Karpas-422 (cell line): ENCODE measurements around the gene EEFSEC. TPM values are rescaled to one million over a fixed set of nuclear protein-coding genes. Genes with fewer than 3 reads are reported as not detected.

ENCODE experiments used
- DNase-seq: peaks from one replicate; pipeline ENCODE4 v3.0.0-alpha.2; 2015
- H2AFZ ChIP-seq: fragments of 200-600 bp; sonication (generic); 2 replicates; pipeline ENCODE4 v1.6.1; 2014; ENCODE audit warnings: antibody characterized with exemption, low read length, mixed read lengths
- H3K27ac ChIP-seq: fragments of 200-600 bp; sonication (generic); 2 replicates; pipeline ENCODE4 v1.5.1; 2014; ENCODE audit warnings: mild to moderate bottlenecking, low read length, moderate library complexity
- H3K27me3 ChIP-seq: fragments of 200-600 bp; sonication (generic); 2 replicates; pipeline ENCODE4 v1.6.1; 2014; ENCODE audit warnings: low read length, mixed read lengths
- H3K36me3 ChIP-seq: fragments of 200-600 bp; sonication (generic); 2 replicates; pipeline ENCODE4 v1.6.1; 2014; ENCODE audit warnings: low read length, mixed read lengths; ENCODE audit not compliant: insufficient read depth
- H3K4me1 ChIP-seq: fragments of 200-600 bp; sonication (generic); 2 replicates; pipeline ENCODE4 v1.6.1; 2014; ENCODE audit warnings: mild to moderate bottlenecking, low read length, mixed read lengths
- H3K4me2 ChIP-seq: fragments of 200-600 bp; sonication (generic); 2 replicates; pipeline ENCODE4 v1.6.1; 2014; ENCODE audit warnings: low read length, low read depth, mild to moderate bottlenecking; ENCODE audit not compliant: poor library complexity, severe bottlenecking
- H3K4me3 ChIP-seq: fragments of 200-600 bp; sonication (generic); 2 replicates; pipeline ENCODE4 v1.5.1; 2014; ENCODE audit warnings: mild to moderate bottlenecking, antibody characterized with exemption, low read length, mixed read lengths
- H3K79me2 ChIP-seq: fragments of 200-600 bp; sonication (generic); 2 replicates; pipeline ENCODE4 v1.6.1; 2014; ENCODE audit warnings: mild to moderate bottlenecking, low read length, mixed read lengths
- H3K9ac ChIP-seq: fragments of 200-600 bp; sonication (generic); 2 replicates; pipeline ENCODE4 v1.6.0; 2014; ENCODE audit warnings: low read length
- H3K9me2 ChIP-seq: fragments of 200-600 bp; sonication (generic), shearing (Covaris generic); replicated peaks from 2 replicates; pipeline ENCODE4 v1.6.0; 2014; ENCODE audit warnings: mild to moderate bottlenecking, low read length, moderate library complexity; ENCODE audit not compliant: insufficient read depth
- H3K9me3 ChIP-seq: fragments of 300-700, 200-600 bp; sonication (generic); 2 replicates; pipeline ENCODE4 v1.6.1; 2014; ENCODE audit warnings: low read length, mixed read lengths
- H4K20me1 ChIP-seq: fragments of 200-600 bp; sonication (generic); 2 replicates; pipeline ENCODE4 v1.6.1; 2014; ENCODE audit warnings: mild to moderate bottlenecking, antibody characterized with exemption, low read length, low read depth; ENCODE audit not compliant: insufficient read depth
- total RNA-seq: library from RNA; depleted of rRNA; stranded (reverse); fragments of >200 nt; shearing (Covaris generic); gene quantifications from 2 replicates; pipeline ENCODE4 v1.2.3, GENCODE V29; 2014; ENCODE audit warnings: low replicate concordance

EEFSEC gene
- total RNA-seq, 1 experiment from 2014 or later: 10.1 TPM

- no peak overlapping the region for H3K4me3 ChIP-seq
- H3K9me3 ChIP-seq: no peaks in the 10 kb centered on the region
- H2AFZ ChIP-seq: no peak overlapping the region
- peaks cover 10% of the 10 kb centered on the region for H3K4me1 ChIP-seq
- no peak overlapping the region for H3K9ac ChIP-seq
- peaks cover 31% of the 10 kb centered on the region; the same call in 1 of the 2 replicates for H3K79me2 ChIP-seq
- no peaks in the 10 kb centered on the region for H3K9me2 ChIP-seq
- no peak for DNase-seq
- H4K20me1 ChIP-seq: no peaks in the 10 kb centered on the region
- peaks cover 4% of the 10 kb centered on the region; the same call in 1 of the 2 replicates for H3K36me3 ChIP-seq
- no peak overlapping the region for H3K4me2 ChIP-seq
- no peak overlapping the region for H3K27ac ChIP-seq
- no peaks in the 10 kb centered on the region for H3K27me3 ChIP-seq
Observed at GRCh38 chr3:128252083-128252482, 98.8 kb downstream of the EEFSEC start.

DNA sequence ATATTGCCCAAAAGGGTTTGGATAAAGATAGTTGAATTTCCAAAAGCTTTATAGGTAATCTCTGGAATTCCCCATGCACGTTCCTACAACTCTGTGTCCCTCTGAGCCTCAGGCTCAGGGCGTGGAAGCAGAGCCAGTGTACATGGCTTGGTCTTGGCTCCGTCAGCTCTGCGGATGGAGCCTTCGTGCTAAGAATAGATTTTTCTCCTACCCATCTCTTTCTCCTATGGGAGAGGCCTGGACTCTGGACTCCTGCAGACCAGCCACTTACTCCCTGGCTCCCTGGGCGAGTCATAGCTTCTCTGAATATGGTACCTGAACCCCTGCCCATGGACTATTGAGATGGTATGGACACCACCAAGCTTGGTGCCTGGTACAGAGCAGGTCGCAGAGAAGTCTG is 99.9 kb downstream of the EEFSEC start:
- H4K20me1 ChIP-seq: no peaks in the 10 kb centered on the region
- H3K4me2 ChIP-seq: no peak overlapping the region
- no peak overlapping the region for H3K9ac ChIP-seq
- no peaks in the 10 kb centered on the region for H3K27me3 ChIP-seq
- peaks cover 4% of the 10 kb centered on the region; the same call in 1 of the 2 replicates for H3K36me3 ChIP-seq
- peaks cover 10% of the 10 kb centered on the region for H3K4me1 ChIP-seq
- no peak overlapping the region for H2AFZ ChIP-seq
- no peak overlapping the region for H3K27ac ChIP-seq
- no peak overlapping the region for H3K4me3 ChIP-seq
- H3K9me3 ChIP-seq: 0 out of 2 replicates have a peak, but pooled peaks cover under 1% of the 10 kb centered on the region
- H3K79me2 ChIP-seq: peaks cover 31% of the 10 kb centered on the region; the same call in 1 of the 2 replicates
- H3K9me2 ChIP-seq: no peaks in the 10 kb centered on the region
- no peak for DNase-seq

DNA sequence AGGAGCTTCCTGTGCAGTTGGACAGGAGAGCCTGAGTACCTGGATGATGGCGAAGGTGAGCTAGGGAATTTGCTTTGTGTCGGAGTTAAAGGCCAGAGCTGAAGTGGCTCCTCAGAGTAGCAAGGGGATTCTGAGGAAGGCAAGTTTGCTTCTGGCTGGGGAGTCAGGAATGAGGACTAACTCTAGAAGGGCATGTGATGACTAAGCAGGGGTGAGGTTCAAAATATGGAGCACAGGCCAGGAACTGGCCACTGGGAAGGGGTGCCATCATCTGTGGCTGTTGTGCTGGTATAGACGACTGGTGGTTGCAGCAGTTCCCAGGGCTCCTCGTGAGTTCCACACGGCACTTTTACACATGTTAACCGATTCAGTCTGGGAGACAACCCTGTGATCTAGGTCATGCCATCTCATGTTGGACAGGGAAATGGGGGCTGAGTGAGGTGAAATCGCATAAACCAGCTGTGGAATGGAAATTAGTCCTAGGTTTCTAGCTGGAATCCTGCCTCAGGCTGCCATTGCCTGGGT is 100.8 kb downstream of the EEFSEC start:
- Histone ChIP-seq H3K79me2 (peaks cover 31% of the 10 kb centered on the region; the same call in 1 of the 2 replicates), H3K9ac (no peak overlapping the region), H3K4me3 (no peak overlapping the region), H3K27ac (no peak overlapping the region), H4K20me1 (no peaks in the 10 kb centered on the region), H3K9me2 (no peaks in the 10 kb centered on the region), H2AFZ (no peak overlapping the region), H3K36me3 (no peaks in the 10 kb centered on the region), H3K9me3 (0 out of 2 replicates have a peak, but pooled peaks cover 2% of the 10 kb centered on the region), H3K27me3 (no peaks in the 10 kb centered on the region), H3K4me2 (no peak overlapping the region), H3K4me1 (peaks cover 10% of the 10 kb centered on the region)
- DNase-seq: no peak

DNA sequence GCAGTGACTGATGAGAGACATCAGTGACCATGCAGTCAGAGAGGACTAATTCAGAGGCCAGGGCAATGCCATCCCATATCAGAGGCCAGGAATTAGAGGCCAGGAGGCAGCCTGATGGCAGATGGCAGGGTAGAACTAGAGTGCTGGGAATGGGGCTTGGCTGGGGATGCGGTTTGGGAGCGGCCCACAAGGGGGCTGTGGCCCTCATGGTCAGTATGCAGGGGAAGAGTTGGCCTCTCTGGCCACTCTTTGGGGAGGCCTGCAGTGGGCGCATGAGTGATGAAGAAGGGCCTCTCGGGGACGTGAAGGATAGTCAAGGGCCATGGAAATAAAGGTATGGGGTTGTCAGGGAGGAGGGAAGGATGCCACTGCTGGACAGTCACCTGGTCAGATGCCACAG is 101.7 kb downstream of the EEFSEC start:
- Histone ChIP-seq H3K36me3 (no peaks in the 10 kb centered on the region), H3K4me2 (no peak overlapping the region), H3K9me3 (0 out of 2 replicates have a peak, but pooled peaks cover 5% of the 10 kb centered on the region), H3K9ac (no peak overlapping the region), H4K20me1 (no peaks in the 10 kb centered on the region), H3K4me3 (no peak overlapping the region), H3K79me2 (peaks cover 34% of the 10 kb centered on the region; the same call in 1 of the 2 replicates), H3K27ac (no peak overlapping the region), H3K27me3 (no peaks in the 10 kb centered on the region), H2AFZ (no peak overlapping the region), H3K4me1 (peaks cover 10% of the 10 kb centered on the region), H3K9me2 (no peaks in the 10 kb centered on the region)
- no peak for DNase-seq

DNA sequence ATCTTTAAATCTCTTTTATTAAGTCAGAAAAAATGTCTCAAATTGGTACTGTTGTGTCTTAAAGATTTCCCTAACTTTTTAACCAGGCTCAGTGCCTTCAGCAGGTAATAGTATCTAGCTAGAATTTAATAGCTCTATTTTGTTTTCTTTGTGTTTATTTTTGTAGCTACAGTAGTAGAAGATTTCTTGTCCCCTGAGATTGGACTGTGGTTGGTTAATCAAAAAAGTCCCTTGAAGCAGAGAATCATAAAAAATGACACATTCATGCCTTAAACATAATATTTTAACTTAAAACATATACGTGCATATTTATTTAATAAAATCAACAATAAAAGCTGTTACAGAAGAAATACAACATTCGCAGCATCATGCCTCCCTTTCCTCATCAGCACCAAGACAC is 102.8 kb downstream of the EEFSEC start:
- Histone ChIP-seq H3K4me2 (no peak overlapping the region), H3K79me2 (peaks cover 27% of the 10 kb centered on the region; the same call in 1 of the 2 replicates), H3K9ac (no peak overlapping the region)

DNA sequence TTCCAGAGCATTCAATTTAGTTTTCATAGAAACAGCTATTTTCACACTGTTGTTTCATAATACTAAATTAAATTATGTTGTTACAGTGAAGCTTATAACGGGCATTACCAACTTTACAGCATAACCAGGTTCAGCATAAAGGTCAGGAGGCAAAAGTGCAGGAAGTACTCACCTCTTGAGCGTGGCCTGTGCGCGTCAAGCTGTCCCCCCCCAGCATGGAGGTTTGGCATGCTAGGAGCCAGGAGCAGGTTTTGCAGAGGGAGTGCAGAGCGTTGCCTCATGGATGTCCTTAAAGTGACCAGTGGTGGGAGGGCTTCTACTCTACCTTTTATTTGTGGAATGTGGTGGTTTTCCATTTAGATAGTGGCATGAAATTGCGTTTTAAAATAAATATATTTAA is 104.4 kb downstream of the EEFSEC start:
- Histone ChIP-seq H3K36me3 (no peaks in the 10 kb centered on the region), H3K27me3 (no peaks in the 10 kb centered on the region), H2AFZ (no peak overlapping the region), H3K27ac (no peak overlapping the region), H3K4me3 (no peak overlapping the region), H3K79me2 (peaks cover 17% of the 10 kb centered on the region; the same call in 1 of the 2 replicates), H3K4me2 (no peak overlapping the region), H3K9me3 (0 out of 2 replicates have a peak, but pooled peaks cover 5% of the 10 kb centered on the region), H3K9ac (no peak overlapping the region), H3K4me1 (no peaks in the 10 kb centered on the region), H4K20me1 (no peaks in the 10 kb centered on the region), H3K9me2 (no peaks in the 10 kb centered on the region)
- no peak for DNase-seq

More for the DNA sequence above, 102.8 kb downstream of the EEFSEC start:
- H3K36me3 ChIP-seq: no peaks in the 10 kb centered on the region
- 0 out of 2 replicates have a peak, but pooled peaks cover 5% of the 10 kb centered on the region for H3K9me3 ChIP-seq
- DNase-seq: no peak
- H2AFZ ChIP-seq: no peak overlapping the region
- H4K20me1 ChIP-seq: no peaks in the 10 kb centered on the region
- H3K4me1 ChIP-seq: peaks cover 3% of the 10 kb centered on the region
- H3K27me3 ChIP-seq: no peaks in the 10 kb centered on the region
- H3K27ac ChIP-seq: no peak overlapping the region
- H3K4me3 ChIP-seq: no peak overlapping the region
- no peaks in the 10 kb centered on the region for H3K9me2 ChIP-seq

- Histone ChIP-seq H3K4me2 (no peak overlapping the region), H2AFZ (no peak overlapping the region), H3K4me3 (no peak overlapping the region), H3K9ac (no peak overlapping the region), H3K36me3 (no peaks in the 10 kb centered on the region), H4K20me1 (no peaks in the 10 kb centered on the region), H3K79me2 (peaks cover 7% of the 10 kb centered on the region; the same call in 1 of the 2 replicates), H3K27me3 (no peaks in the 10 kb centered on the region), H3K9me2 (no peaks in the 10 kb centered on the region), H3K4me1 (no peaks in the 10 kb centered on the region), H3K27ac (no peak overlapping the region), H3K9me3 (0 out of 2 replicates have a peak, but pooled peaks cover 5% of the 10 kb centered on the region)
- no peak for DNase-seq
Observed at GRCh38 chr3:128260275-128260674, 107.0 kb downstream of the EEFSEC start.

DNA sequence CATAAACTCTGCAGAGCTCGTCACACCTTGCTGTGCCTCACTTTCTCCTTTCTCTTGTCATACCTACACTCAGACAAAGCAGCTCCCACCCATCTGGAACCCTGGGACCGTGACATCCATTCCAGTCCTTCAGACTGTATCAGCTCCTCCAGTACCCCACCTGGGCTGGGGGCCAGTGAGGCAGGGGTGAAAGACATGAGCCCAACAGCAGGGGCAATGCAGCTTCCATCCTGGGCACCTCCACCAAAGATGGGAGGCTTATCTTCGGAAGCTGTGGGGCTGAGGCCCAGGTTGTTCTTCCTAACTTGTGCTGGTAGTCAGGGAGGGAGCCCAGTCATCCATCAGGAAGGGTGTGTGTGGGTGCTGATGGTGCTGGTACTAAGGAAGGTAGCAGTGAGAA is 109.2 kb downstream of the EEFSEC start:
- peaks cover 4% of the 10 kb centered on the region; the same call in 1 of the 2 replicates for H3K79me2 ChIP-seq
- no peaks in the 10 kb centered on the region for H3K27me3 ChIP-seq
- H3K9me3 ChIP-seq: 0 out of 2 replicates have a peak, but pooled peaks cover 5% of the 10 kb centered on the region
- H3K4me2 ChIP-seq: no peak overlapping the region
- no peak overlapping the region for H3K4me3 ChIP-seq
- no peak overlapping the region for H3K27ac ChIP-seq
- no peak for DNase-seq
- H3K9me2 ChIP-seq: no peaks in the 10 kb centered on the region
- H3K4me1 ChIP-seq: no peaks in the 10 kb centered on the region
- H4K20me1 ChIP-seq: no peaks in the 10 kb centered on the region
- no peaks in the 10 kb centered on the region for H3K36me3 ChIP-seq
- no peak overlapping the region for H3K9ac ChIP-seq
- H2AFZ ChIP-seq: no peak overlapping the region
